ENCODE results near the gene MTCH2.
A peak's percentile ranks its signal among the peaks of the same experiment; 100 is the strongest.

The MTCH2 gene

GRCh38 chr11:47578524-47579494, 63.5 kb downstream of the MTCH2 start, which contains the start of the genes KBTBD4 and NDUFS3:
Gene KBTBD4, minus strand, starts transcription at chr11:47578970. Its CDS starts 19 bp downstream, at chr11:47578951.
Gene NDUFS3, plus strand, starts transcription at chr11:47579074. Its CDS starts 18 bp downstream, at chr11:47579092.
- TF ChIP-seq CTCF (conservative IDR thresholded peaks at IDR 0.05): no peak

GRCh38 chr11:47577460-47578041, 64.8 kb downstream of the MTCH2 start:
- TF ChIP-seq CTCF (conservative IDR thresholded peaks at IDR 0.05): no peak
- peak overlapping the region; percentile 85 for H3K27ac ChIP-seq

More at GRCh38 chr11:47578524-47579494, 63.5 kb downstream of the MTCH2 start, which contains the start of the genes KBTBD4 and NDUFS3:
- H3K27ac ChIP-seq: peak within 1 kb of the TSS; percentile 85

- no peak overlapping the region for H3K27ac ChIP-seq
- TF ChIP-seq CTCF (conservative IDR thresholded peaks at IDR 0.05): no peak
These were observed 69.0 kb downstream of the MTCH2 start for GRCh38 chr11:47573321-47573720.

GRCh38 chr11:47572715-47573255, 69.6 kb downstream of the MTCH2 start:
- no peak overlapping the region for H3K27ac ChIP-seq
- TF ChIP-seq CTCF (conservative IDR thresholded peaks at IDR 0.05): no peak

- no peak for TF ChIP-seq CTCF (conservative IDR thresholded peaks at IDR 0.05)
- no peak overlapping the region for H3K27ac ChIP-seq
These were observed 70.5 kb downstream of the MTCH2 start for GRCh38 chr11:47571895-47572294.

- no peak overlapping the region for H3K27ac ChIP-seq
- no peak for TF ChIP-seq CTCF (conservative IDR thresholded peaks at IDR 0.05)
These were observed 71.0 kb downstream of the MTCH2 start for GRCh38 chr11:47571357-47571729.

All from VCaP (cell line).